GM21526 (cell line): Measurements from ENCODE around the gene HMGN4.

Experiments used
- ATAC-seq: cut with Tn5 transposase; IDR thresholded peaks from one replicate; pipeline ENCODE4 v1.9.1; 2021; ENCODE audit warnings: moderate library complexity; ENCODE audit not compliant: unreplicated experiment, low FRiP score

HMGN4 gene

GRCh38 chr6:26575494-26575939, 37.4 kb downstream of the HMGN4 start:
- ATAC-seq = no peak

- no peak for ATAC-seq
Measured at GRCh38 chr6:26576407-26576843, 38.3 kb downstream of the HMGN4 start.

- ATAC-seq = no peak
Measured at GRCh38 chr6:26576929-26577719, 39.0 kb downstream of the HMGN4 start.

- ATAC-seq = no peak
Measured at GRCh38 chr6:26577720-26578072, 39.5 kb downstream of the HMGN4 start.

- no peak for ATAC-seq
Measured at GRCh38 chr6:26578279-26578678, 40.1 kb downstream of the HMGN4 start.

GRCh38 chr6:26578741-26579140, 40.6 kb downstream of the HMGN4 start:
- ATAC-seq = no peak

- no peak for ATAC-seq
Measured at GRCh38 chr6:26581164-26581915, 43.2 kb downstream of the HMGN4 start.

- ATAC-seq = no peak
Measured at GRCh38 chr6:26588965-26589364, 50.8 kb downstream of the HMGN4 start.

- ATAC-seq = no peak
Measured at GRCh38 chr6:26592649-26593048, 54.5 kb downstream of the HMGN4 start.

- no peak for ATAC-seq
Measured at GRCh38 chr6:26593278-26594130, 55.3 kb downstream of the HMGN4 start.

GRCh38 chr6:26594131-26594498, 55.9 kb downstream of the HMGN4 start:
- ATAC-seq = no peak

GRCh38 chr6:26594730-26595632, 56.8 kb downstream of the HMGN4 start:
- ATAC-seq = no peak

- ATAC-seq = peak; percentile 53
Measured at GRCh38 chr6:26595669-26596269, 57.6 kb downstream of the HMGN4 start.
